IPS-11a (cell line): ENCODE measurements around the gene TGFBR3.

Source experiments
- H3K4me3 ChIP-seq: one replicate; pipeline ENCODE4 v1.5.1; 2013; ENCODE audit warnings: low read depth, low read length, control low read depth

Gene TGFBR3

DNA sequence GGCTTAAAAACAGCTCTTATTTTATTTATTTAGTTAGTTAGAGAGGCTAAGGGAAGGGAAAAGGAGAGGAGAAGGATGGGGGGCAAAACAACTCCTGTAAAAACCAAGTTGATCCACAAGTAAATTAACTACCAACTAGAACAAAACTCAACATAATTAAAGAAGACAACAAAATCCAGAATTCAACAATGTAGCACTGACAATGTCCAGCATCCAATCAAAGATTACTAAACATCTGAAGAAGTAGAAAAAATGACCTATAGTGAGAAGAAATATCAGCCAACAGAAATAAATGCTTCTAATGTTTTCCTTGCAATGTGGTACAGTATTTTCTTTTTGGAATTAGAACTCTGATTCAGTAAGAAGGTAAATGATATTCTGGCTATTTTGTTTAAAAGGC, 225.2 kb downstream of the TGFBR3 start:
- H3K4me3 ChIP-seq: no peak overlapping the region

DNA sequence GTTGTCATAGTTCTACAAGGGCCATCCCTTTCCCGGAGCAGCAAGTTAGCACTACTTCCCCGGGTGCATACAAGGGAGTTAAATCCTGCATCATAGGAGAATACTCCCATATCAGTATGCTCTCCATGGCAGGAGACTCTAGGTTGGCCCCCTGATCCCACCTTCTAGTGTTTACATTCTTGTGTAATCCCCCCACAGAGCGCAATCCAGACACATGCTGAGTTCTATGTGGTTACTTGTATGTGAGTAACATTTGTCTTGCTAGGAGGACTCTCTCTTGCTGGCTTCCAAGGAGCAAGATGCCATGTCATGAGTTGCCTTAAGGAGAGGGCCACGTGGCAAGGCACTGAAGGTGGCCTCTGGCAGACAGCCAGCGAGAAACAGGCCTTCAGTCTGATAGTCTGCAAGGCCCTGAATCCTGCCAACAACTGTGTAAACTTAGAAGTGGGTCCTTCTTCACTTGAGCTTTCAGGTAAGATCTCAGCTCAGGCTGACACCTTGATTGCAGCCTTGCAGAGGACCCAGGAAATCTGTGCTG, 230.0 kb downstream of the TGFBR3 start:
- H3K4me3 ChIP-seq: no peak overlapping the region

DNA sequence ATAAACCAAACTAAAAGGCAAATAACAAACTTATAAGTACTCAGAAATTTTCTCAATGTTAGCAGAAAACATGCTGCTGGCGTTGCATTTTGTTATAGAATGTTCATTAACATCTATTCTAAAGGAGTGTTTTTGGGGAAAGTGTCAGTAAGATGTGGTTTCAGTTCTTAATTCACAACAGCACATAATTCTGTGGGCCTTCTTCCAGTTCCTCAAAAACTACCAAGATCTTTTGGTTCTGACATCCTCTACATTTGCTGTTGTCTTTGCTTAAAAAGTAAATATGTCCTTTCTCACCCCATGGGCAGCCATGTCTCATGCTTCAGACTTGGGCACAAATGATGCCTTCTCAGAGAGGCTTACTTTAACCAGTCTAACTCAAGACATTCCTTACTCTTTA, 232.8 kb downstream of the TGFBR3 start:
- no peak overlapping the region for H3K4me3 ChIP-seq

DNA sequence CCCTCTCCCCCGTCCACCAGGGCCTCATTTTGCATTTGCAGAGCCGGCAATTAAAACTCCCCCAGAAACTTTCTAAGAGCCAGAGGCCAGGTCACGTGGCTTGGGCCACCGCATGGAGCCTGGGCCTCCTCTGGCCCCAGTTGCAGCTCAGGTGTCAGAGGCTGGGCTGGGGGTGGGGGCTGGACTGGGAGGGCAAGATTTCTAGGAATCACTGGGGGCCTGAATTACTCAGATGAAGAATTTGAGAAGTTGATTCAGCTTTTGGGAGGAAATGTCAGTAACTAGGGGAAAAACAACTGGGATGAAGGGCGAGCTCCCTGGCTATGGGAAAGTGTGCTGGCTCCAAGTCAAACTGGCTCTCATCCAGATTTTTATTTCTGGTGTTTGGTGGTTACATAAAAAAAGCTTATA, 234.3 kb downstream of the TGFBR3 start:
- H3K4me3 ChIP-seq: no peak overlapping the region

DNA sequence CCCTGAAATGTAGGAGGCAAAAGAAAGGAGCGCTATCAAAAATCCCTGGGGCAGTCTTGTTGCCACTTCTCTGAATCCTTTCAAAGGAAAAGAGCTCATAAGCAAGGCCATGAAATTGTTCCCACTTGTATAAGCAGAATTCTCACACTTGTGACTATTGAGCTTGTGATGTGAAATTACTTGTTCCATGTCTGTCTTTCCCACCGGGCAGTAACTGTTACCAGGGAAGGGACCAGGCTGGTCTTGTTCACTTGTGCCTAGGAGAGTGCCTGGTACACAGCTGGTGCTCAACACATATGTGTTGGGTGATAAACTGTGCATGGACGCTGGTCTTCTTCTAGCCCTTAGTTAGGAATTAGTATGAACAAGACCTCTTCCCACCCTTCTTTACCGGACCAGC, 234.7 kb downstream of the TGFBR3 start:
- H3K4me3 ChIP-seq: no peak overlapping the region

DNA sequence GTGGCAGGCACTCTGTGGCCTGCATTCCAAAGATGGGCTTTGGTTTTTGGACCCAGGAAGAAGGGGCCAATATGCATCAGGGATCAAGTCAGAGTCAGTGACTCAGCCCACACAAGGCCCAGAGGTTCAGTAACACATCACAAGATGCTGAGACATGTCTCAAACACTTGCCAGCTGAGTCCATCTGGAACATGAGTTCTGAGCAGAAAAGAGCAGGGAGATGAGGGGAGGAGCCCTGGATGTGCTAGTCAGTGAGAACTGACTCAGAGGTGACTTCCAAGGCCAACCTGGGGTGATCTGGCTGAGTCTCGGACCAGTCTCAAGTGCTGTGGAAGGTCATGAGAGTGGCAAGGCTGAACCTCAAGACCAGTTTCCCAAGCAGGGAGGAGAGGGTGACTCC, 235.2 kb downstream of the TGFBR3 start:
- no peak overlapping the region for H3K4me3 ChIP-seq

DNA sequence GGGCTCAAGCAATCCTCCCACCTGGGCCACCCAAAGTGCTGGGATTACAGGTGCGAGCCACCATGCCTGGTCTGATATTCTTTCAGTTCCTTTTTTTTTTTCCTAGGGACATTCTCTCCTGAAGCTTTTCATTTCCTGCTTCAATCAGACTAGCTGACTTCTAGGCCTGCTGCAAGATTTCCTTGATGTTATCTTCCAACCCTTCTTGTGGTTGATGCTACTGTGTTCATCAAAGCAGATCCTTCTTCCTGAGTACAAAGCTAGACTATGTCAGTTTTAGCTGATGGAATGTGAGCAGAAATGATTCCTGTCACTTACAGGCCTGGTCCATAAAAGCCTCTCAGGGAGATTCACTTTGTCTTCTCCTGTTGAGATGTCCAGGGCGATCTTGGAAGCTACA, 238.9 kb downstream of the TGFBR3 start:
- no peak overlapping the region for H3K4me3 ChIP-seq

DNA sequence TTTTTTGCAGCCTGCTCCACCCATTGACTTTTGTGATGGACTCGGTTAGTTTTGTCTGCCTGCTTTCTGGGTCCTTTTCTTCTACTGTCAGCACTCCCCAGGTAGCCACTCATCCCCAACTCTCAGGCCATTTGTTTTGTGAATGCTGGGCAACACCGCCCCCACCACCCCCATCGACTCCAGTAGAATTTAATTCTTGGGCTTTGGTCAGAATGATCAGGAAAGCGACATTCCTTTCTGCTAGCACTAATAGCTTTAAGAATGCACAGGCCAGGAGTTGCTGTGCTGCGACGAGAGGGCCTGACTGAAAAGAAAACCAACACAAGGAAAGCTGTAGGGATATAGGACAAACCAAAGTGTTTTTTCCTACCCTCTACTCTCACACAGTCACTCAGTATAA, 240.9 kb downstream of the TGFBR3 start:
- H3K4me3 ChIP-seq: no peak overlapping the region

DNA sequence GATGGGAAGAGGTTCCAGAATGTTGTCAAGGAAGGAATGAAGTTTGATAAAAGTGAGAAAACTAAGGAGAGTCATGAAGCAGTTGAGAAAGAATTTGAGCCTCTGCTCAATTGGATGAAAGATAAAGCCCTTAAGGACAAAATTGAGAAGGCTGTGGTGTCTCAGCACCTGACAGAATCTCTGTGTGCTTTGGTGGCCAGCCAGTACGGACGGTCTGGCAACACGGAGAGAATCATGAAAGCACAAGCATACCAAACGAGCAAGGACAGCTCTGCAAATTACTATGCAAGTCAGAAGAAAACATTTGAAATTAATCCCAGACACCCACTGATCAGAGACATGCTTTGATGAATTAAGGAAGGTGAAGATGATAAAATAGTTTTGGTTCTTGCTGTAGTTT, 242.5 kb downstream of the TGFBR3 start:
- H3K4me3 ChIP-seq: no peak overlapping the region

DNA sequence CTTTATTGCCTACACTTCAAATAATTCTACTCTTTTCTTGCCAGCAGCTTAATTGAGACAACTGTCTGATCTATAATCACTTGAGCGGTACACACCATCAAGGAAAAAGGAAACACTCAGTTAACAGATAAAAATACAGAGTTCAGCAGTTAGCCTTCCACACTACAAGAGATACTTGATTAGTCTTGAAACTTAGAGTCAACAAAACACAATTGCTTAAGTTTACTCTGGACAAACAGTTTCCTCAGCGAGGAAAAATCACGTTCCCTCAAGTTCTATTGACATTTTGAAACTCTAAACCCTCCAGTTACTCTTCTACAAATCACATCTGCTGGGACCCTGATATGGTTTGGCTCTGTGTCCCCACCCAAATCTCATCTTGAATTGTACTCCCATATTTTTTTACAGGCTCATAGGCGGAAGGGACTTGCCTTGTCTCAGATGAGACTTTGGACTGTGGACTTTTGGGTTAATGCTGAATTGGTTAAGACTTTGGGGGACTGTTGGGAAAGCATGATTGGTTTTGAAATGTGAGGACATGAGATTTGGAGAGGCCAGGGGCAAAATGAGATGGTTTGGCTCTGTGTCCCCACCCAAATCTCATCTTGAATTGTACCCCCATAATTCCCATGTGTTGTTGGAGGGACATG, 244.9 kb downstream of the TGFBR3 start:
- no peak overlapping the region for H3K4me3 ChIP-seq

DNA sequence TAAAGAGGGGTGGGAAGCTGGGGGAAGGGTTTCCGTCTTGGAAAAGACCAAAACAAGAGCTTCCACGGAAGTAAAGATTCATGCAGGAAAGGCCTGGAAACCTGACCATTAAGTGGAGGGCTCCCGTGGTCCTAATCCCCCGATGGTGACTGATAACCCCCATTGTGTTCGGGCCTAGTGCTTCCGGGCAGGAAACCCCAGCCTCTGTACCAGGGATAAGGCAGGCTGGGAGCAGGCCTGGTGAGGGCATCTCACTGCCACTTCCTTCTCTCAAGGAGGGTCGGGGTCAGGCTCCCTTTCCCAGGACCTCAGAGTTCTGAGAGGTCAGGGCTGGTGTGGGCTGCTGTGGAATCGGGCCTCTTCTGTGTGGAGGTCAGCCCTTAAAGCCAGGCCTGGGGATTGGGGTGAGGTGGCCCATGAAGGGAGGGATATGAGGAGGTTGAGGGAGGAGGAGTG, 248.4 kb downstream of the TGFBR3 start:
- no peak overlapping the region for H3K4me3 ChIP-seq

DNA sequence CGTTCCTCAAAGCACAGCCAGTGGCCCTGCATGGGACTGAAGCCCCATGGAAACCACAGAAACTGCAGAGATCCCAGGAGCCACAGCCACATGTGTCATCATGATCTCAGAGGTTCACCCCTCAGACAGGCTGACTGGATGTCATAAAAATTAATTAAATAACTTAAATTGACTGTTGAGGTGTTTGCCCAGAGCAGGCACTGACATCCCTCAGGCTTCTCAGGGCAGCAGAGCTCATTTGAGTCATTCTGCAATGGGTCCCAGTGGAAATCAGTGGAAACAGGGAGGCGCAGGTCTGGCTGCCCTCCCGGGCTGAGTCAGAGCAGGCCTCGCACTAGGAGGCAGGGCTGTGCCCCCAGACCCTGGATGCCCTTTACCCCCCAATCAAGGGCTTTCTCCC, 250.2 kb downstream of the TGFBR3 start:
- H3K4me3 ChIP-seq: no peak overlapping the region

DNA sequence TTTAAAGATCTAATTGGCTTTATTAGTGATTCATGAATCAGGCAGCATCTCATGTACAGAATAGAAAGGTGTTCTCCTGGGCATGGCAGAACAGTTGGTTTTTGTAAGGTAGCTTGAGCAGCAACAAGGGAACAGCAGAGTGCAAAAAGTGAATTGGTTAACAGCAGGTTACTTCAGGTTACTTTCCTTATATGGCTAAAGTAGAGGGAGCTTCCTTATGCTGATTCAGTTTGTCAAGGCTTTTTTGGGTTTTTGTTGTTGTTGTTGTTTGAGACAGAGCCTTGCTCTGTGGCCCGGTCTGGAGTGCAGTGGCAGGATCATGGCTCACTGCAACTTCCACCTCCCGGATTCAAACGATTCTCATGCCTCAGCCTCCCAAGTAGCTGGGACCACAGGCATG, 252.5 kb downstream of the TGFBR3 start:
- H3K4me3 ChIP-seq: no peak overlapping the region

DNA sequence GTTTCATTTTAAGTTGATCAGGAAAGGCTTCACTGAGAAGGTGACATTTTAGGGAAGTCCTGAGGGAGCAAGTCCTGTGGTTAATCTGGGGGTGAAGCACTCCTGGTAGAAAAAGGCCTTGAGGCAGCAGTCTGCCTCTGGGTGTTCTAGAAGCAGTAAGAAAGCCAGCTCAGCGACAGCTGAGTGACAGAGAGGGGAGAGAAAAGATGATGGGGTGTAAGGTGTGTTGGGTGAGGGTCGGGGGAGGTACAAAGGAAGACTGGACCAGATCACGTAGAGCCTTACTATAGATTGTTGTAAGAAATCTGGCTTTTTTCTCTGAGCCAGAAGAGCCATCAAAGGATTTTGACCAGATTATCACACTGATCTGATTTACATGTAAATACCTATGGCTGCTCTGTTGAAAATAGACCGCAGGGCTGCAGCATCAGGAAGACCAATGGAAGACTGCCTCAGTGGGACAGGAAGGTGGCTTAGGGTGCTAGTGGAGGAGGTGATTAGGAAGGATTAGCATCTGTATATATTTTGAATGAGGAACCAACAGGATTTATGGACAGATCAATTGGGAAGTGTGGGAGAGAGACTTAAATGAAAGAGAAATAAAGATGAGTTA, 254.1 kb downstream of the TGFBR3 start:
- H3K4me3 ChIP-seq: no peak overlapping the region

DNA sequence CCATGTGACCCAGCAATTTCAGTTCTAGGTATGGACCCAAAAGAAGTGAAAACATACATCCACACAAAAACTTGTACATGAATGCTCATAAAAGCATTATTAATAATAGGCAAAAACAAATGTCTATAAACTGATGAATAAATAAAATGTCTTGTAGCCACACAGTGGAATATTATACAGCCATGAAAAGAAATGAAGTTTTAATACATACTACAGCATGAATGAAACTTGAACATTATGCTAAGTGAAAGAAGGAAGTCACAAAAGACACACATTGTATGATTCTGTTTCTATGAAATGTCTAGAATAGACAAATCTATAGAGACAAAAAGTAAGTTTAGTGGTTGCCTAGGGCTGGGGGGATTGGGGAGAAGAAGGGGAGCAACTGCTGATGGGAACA, 255.1 kb downstream of the TGFBR3 start:
- H3K4me3 ChIP-seq: no peak overlapping the region
